Adrenal gland (tissue), 12 donors: ENCODE data around the gene FADS2. TPM values are rescaled to one million over a fixed set of nuclear protein-coding genes. Genes with fewer than 3 reads are reported as not detected.
A peak's percentile ranks its signal among the peaks of the same experiment; 100 is the strongest.

Source experiments
- DNase-seq, 7 donors: peaks; one replicate each; pipeline ENCODE4 v3.0.0-alpha.2; 2019 to 2020
- H3K27ac ChIP-seq, 5 donors: fragments of 200-600 bp; sonication (generic) in 4 of 5; 1 replicate in 3 of 5; 2 replicates in 2 of 5; pipeline versions ENCODE4 v1.5.1 to v1.8.0; 2016 to 2020; ENCODE audit warnings: mild to moderate bottlenecking in 1 of 5
- H3K27me3 ChIP-seq: fragments of 200-600 bp; 2 replicates; pipeline ENCODE4 v1.8.0; 2021
- H3K36me3 ChIP-seq, 2 donors: fragments of 200-600 bp; replicated peaks in 1 of 2; 1 replicate in 1 of 2; 2 replicates in 1 of 2; pipeline versions ENCODE4 v1.5.1 to v1.8.0; 2018 to 2022
- H3K4me1 ChIP-seq, 2 donors: fragments of 200-600 bp; replicated peaks in 1 of 2; 1 replicate in 1 of 2; 2 replicates in 1 of 2; pipeline versions ENCODE4 v1.5.1 to v1.8.0; 2018 to 2021
- H3K4me3 ChIP-seq, 4 donors: fragments of 200-600 bp; sonication (generic) in 3 of 4; one replicate each; pipeline ENCODE4 v1.5.1; 2016 to 2018
- H3K9me3 ChIP-seq, 3 donors: fragments of 200-600 bp; sonication (generic) in 1 of 3; replicated peaks in 1 of 3; 1 replicate in 2 of 3; 2 replicates in 1 of 3; pipeline versions ENCODE4 v1.5.1 to v1.8.0; 2016 to 2021
- POLR2A ChIP-seq, 2 donors: fragments of 450-650 bp; IDR thresholded peaks; one replicate each; pipeline ENCODE4 v1.6.1; 2017; ENCODE audit warnings: antibody characterized with exemption in 2 of 2, mild to moderate bottlenecking in 2 of 2, moderate library complexity in 1 of 2
- WGBS, 4 donors: extraction: QIAGEN DNeasy Blood & Tissue Kit in 2 of 4; methylation state at CpG; one replicate each; pipeline versions ENCODE4 v1.1.5 to v1.1.7; 2013 to 2017; 5-methylcytosine and 5-hydroxymethylcytosine counted together
- intact Hi-C, 2 donors: fragments of 100-400 bp; cut with DNase I; formaldehyde crosslinking; loops; one replicate each; pipeline versions ENCODE4 v1.14.1 to v1.15.0; 2022 to 2023
- polyA plus RNA-seq, 3 donors: library from polyadenylated mRNA; stranded (reverse); fragments of 200-250 nt in 2 of 3; fragments of 350-450 nt in 1 of 3; fragmentation: Illumina TruSeq in 1 of 3; extraction: RNeasy Lipid Tissue Mini Kit (QIAGEN cat#74804) in 1 of 3; gene quantifications; one replicate each; pipeline ENCODE4 v1.2.3, GENCODE V29; 2013 to 2014
- total RNA-seq, 9 donors: library from RNA; depleted of rRNA in 4 of 9; stranded (reverse); fragments of >200 nt in 4 of 9; fragments of 120-200 nt in 1 of 9; fragmentation: NEBNext Ultra II Directional in 1 of 9; extraction: Animal tissue kit (Norgen Biotek cat#: 25700) in 1 of 9; gene quantifications; one replicate each; pipeline versions ENCODE4 v1.1.0 to v1.2.4, GENCODE V29; 2013 to 2023
- TF ChIP-seq, protein P1 (sequence below), 6 experiments: fragments of 450-650 bp in 4 of 6; fragments of 200-600 bp in 2 of 6; sonication (generic) in 1 of 6; IDR thresholded peaks; 1 replicate in 5 of 6; 2 replicates in 1 of 6; pipeline versions ENCODE4 v1.5.1 to v1.8.0; 2016 to 2021; ENCODE audit warnings: antibody characterized with exemption in 6 of 6, mild to moderate bottlenecking in 2 of 6, moderate library complexity in 1 of 6
- donor health status: healthy with polysubstance abuse.
- donor health status: Bipolar disorder and iron deficiency.
- donor health status: DM: yes; HTN: yes; CAD: no.
- donor health status: DM: no; HTN: no; CAD: no.
- donor health status: DM: no; HTN: no; CAD: no.
- donor health status: DM: yes; HTN: yes; CAD: no.

FADS2 gene
- total and polyA plus RNA-seq, 12 donors: 134 to 1,327 (median 488) TPM

- WGBS, 4 donors: 91 to 97% (median 92%) methylated on average over 17 to 19 of the region's 19 CpGs
- Histone ChIP-seq H3K4me3 (no peak overlapping the region), H3K4me1 (peaks cover 0 to 38% of the 10 kb centered on the region in 2 donors), H3K27ac (no peak overlapping the region), H3K9me3 (no peaks in the 10 kb centered on the region), H3K27me3 (no peaks in the 10 kb centered on the region), H3K36me3 (peaks cover 0 to 27% of the 10 kb centered on the region in 2 donors)
- no peak for TF ChIP-seq POLR2A (IDR thresholded peaks at IDR 0.05)
- TF ChIP-seq, protein P1, sequence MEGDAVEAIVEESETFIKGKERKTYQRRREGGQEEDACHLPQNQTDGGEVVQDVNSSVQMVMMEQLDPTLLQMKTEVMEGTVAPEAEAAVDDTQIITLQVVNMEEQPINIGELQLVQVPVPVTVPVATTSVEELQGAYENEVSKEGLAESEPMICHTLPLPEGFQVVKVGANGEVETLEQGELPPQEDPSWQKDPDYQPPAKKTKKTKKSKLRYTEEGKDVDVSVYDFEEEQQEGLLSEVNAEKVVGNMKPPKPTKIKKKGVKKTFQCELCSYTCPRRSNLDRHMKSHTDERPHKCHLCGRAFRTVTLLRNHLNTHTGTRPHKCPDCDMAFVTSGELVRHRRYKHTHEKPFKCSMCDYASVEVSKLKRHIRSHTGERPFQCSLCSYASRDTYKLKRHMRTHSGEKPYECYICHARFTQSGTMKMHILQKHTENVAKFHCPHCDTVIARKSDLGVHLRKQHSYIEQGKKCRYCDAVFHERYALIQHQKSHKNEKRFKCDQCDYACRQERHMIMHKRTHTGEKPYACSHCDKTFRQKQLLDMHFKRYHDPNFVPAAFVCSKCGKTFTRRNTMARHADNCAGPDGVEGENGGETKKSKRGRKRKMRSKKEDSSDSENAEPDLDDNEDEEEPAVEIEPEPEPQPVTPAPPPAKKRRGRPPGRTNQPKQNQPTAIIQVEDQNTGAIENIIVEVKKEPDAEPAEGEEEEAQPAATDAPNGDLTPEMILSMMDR (IDR thresholded peaks at IDR 0.05): no peak
- DNase-seq: no peak
- intact Hi-C loops: no loop called here
Measured at GRCh38 chr11:61907282-61907681, 79.2 kb downstream of the FADS2 start.

DNA sequence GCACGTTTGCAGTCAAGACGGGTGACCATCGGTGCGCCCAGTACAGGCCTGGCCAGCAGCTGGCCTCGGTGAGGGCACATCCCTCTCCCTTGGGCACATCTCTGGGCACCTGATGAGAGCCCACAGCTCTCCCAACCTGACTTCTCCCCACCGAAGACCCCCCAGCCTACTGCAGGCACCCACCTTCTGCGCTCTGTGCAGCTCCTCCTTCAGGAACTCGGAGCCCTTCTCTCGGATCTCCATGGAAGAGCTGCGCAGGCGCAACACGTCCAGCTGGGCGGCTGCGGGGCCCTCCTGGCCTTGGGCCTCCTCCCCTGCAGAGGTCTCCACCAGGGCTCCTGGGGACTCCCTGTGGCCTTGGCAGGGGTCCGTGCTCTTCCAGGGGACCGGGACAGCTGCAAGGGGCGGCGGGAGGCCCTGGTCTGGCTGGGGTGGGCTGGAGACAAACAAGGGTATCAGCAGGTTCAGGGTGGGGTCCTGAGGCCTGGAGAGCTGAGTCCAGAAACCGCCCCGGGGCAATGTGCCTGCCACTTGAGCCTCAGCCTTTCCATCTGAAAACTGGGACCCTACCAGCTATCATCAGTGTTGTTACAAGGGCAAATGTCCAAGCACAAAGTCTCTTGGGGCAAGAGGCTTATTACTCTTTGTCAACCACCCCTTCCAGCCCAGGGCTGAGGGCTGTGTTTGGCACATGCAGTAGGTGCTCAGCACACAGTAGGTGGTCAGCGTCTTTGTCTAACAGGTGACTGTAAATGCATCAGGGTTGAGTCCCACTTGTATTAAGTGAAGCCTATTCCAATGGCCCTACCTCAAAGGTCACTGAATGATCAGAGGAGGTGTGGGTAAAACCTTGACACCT lies 80.0 kb downstream of the FADS2 start:
- TF ChIP-seq, protein P1 (IDR thresholded peaks at IDR 0.05): no peak
- no peak for TF ChIP-seq POLR2A (IDR thresholded peaks at IDR 0.05)
- H3K4me1 ChIP-seq: peaks cover 0 to 39% of the 10 kb centered on the region in 2 donors
- H3K4me3 ChIP-seq: no peak overlapping the region

DNA sequence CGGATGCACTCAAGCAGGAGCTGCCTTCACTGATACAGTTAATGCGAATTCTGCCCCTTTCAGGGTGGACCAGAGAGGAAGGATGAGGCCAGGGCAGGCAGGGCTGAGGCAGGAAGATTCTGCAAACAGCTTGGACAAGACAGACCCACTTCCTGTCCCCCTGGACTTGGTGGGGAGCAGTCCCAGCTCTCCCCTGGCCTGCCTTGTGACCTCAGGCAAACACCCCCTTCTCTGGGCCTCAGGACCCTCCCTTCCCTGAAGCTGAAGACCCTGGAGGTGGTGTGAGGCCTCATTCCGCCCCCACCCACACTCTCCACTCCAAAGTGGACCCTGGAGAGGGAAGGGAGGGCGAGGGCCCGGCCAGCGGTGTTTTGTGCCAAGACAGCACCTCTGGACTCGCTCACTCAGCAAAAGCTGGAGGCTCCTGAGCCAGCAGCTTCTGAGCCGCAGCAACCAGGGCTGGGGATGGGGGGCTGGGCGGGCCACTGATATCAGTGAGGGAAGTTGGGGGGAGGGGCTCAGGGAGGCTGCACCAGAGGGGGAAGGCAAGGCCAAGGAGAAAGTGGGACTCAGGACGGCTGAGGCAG lies 80.7 kb downstream of the FADS2 start:
- peak overlapping the region in 2 of 5 donors; percentile 38 to 65 for H3K27ac ChIP-seq
- WGBS, 4 donors: 27 to 59% (median 44%) methylated on average over 8 to 10 of the region's 10 CpGs
- TF ChIP-seq POLR2A (IDR thresholded peaks at IDR 0.05): no peak
- TF ChIP-seq, protein P1 (IDR thresholded peaks at IDR 0.05): no peak
- peaks cover 0 to 39% of the 10 kb centered on the region in 2 donors for H3K4me1 ChIP-seq
- H3K27me3 ChIP-seq: no peaks in the 10 kb centered on the region
- H3K36me3 ChIP-seq: peaks cover 0 to 23% of the 10 kb centered on the region in 2 donors
- intact Hi-C loops: no loop called here
- DNase-seq: peak in 5 of 7 donors; percentile 60 to 76 (median 69)
- H3K9me3 ChIP-seq: no peaks in the 10 kb centered on the region
- no peak overlapping the region for H3K4me3 ChIP-seq

More for the DNA sequence above, 80.0 kb downstream of the FADS2 start:
- DNase-seq: no peak
- Histone ChIP-seq H3K27me3 (no peaks in the 10 kb centered on the region), H3K36me3 (peaks cover 0 to 23% of the 10 kb centered on the region in 2 donors), H3K27ac (peak overlapping the region in 2 of 5 donors; percentile 35 to 65), H3K9me3 (no peaks in the 10 kb centered on the region)
- WGBS, 4 donors: 87 to 92% (median 89%) methylated on average over 12 to 21 of the region's 21 CpGs
- intact Hi-C loops: no loop called here
